ENCODE results near the gene BRCC3.

Gene BRCC3

DNA sequence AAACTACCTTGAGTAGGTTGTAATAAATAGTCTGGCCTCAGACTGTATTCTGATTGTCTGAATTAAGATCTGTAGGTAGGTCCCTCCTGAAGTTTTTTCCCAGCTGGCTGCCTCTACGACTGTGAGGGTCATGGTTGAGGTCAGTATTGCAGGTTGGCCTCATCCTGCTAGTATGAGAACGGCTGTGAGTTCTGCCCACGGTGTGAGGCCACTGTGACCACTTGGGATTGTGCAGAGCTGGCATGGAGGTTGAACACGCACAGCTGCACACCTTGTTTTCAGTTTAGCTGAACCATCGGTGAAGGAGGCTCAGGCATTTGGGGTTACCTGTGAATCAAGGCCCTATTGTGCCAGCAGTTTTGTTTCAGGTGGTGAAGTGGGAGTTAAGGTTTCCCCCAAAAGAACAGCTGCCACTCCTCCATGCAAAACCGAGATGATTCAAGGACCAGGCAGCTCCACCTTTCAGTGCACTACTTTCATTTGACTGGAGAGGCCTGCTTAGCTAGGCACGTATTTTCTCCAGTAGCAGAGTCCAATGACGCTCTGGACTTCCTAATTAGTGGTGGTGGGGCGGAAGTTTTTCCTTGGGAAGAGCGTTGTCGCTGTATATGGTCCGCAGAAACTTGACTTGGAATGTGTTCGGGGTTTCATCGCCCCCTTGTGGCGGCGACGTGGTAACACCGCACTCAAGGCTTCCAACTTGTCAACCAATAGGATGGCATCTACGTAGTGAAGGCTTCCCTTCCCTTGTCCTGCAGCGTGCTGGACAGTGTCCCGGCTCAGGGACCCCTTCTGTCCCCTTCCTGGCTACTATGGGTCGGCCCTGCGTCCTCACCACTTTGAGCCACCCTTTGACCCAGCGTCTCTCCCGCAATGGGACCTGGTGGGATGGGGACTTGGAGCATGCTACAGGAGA is 14.2 kb upstream of the BRCC3 start:
- DNase-seq (ENCODE audit: low read depth), result no peak

DNA sequence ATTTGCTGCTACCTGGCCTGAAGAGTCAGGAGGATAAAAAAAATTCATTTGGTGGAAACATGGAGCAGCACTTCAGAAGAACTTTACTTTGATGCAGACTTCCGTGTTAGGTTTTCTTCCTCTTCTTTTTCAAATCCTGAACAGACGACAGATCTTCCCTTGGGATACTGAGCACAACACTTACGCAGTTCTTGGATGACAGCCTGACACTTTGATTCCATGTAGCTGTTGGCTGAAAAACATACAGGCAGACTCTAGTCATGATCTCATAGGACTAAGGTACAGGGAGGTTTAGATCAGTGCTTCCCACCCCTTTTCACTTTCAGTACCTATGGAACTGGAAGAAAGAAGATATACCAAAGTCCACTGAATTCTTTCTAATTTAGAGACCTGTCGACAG is 9.5 kb upstream of the BRCC3 start:
- DNase-seq (ENCODE audit: low read depth), result no peak

DNA sequence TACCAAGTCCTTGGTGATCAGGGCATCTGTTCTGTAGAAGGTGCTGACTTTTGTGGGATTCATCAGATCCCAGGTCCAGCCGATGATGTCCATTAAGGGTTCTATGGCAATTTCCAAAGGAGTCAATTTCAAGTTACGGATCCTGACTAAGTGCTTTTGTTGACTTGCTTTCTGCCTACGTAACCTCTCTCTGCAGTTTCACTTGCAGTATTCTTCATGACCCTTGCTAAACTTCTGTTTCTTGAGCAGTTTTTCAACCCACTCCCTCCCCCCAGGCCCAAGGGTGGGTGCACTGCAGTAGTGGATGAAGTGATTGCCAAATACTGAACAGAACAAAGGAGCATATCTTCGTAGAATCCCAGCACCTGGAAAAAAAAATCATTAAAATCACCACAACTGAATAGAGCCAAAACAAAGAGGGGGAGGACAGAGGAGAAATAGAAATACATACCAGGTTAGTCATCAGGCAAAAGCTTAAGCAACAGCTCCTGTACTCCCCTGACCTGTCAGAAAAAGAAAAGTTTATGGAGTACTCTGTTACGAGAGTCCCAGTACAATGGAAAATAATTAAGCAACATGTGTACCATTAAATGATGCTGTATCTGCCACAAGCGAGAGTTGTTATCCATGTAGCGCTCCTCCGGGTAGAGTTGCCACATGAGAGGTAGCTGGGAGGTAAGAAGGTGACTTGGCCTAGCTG is 6.1 kb upstream of the BRCC3 start:
- no peak for DNase-seq (ENCODE audit: low read depth)

DNA sequence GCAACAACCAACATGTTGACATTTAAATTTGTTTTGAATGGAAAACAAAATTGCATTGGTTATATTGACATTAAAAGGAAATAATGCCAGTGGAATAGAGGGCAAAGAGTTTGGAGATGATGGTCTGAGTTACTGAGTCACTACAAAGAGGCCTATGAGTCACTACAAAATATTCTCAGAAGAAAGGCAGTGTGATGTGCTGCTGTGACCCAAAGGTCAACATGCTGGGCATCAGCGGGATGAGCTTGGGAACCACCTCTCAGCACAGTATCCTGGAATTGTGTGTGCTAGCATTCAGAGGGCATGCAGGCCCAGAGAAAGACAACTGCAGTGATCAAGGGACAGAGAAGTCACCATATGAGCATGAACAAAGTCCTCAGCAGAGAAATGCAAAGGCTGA is 3.1 kb upstream of the BRCC3 start:
- no peak for DNase-seq (ENCODE audit: low read depth)

DNA sequence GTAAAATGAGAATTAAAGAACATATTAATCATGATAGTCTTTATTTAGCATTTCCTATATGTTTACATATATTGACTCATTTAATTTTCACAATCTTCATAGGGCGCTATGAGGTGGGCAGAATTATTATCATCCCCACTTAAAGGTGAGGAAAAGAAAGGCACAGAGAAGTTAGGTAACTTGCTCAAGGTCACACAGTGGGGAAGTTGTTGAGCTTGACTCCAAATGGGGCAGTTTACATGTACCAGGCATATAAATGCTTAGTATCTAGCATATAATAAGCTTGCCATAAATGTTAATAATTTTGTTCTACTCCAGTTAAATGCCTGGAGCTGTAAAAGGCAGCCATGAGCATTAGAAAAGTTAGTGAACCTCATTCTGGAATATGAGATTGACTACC is 1.9 kb upstream of the BRCC3 start:
- no peak for DNase-seq (ENCODE audit: low read depth)

DNA sequence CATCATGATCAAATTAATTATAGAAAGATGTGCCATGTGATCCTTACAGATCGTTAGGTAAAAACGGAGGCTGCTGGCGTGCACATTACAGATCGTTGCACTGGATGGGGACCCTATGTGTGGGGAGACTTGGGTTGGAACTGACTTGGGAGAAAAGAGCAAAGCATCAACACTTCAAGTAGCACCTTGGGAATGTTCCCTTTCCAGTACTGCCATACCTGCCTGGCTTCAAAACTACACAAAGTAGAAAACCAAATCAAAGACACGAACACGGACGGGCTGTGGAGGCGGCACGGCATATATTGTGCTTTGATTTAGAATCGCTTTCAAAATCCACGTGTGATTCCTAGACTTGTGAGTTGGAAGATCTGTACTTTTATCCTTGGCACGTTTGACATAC is 1.3 kb upstream of the BRCC3 start:
- DNase-seq (ENCODE audit: low read depth), result no peak

DNA sequence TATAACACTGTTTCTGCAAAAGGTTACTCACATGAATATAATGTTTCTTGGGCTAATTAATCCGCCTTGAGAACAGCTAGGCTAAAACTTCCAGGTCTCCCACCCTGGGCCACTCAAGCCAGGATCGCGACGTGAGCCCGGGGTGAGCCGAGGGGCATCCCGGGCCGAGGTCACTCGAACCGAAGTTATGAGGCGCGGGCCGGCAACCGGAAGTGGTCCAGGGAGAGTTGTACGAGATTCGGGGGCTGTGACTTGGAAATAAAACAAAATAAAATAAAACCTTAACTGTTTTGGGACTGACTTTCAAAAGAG is 689 bp upstream of the BRCC3 start:
- no peak for DNase-seq (ENCODE audit: low read depth)

DNA sequence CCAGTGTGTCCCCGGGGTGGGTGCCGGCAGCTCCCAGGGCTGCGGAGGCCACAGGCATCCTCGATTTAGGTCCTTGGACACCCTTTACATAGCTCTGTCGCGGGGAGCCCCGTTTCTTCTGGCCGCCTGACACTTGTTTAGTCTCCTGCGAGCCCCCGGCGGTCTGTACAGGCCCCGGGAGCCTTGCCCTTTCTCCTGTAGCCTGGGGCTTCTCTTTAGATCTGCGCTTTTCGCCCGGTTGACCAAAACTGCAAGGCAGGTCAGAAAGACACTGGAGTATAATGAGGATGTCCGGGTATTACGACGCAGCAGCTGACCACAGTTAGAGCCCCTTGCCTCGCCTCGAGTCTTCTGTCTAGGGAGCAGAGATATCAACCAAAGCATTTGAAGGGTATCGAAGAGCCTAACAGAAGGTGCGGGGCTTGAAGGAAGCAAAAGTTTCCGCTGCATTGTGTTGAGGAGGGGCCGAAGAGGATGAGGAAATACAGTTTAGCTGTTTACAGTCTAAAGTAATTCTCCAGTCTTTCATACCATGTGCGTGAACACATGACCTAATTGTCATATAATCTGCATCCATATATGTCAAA is 479 bp downstream of the BRCC3 start:
- no peak for DNase-seq (ENCODE audit: low read depth)

DNA sequence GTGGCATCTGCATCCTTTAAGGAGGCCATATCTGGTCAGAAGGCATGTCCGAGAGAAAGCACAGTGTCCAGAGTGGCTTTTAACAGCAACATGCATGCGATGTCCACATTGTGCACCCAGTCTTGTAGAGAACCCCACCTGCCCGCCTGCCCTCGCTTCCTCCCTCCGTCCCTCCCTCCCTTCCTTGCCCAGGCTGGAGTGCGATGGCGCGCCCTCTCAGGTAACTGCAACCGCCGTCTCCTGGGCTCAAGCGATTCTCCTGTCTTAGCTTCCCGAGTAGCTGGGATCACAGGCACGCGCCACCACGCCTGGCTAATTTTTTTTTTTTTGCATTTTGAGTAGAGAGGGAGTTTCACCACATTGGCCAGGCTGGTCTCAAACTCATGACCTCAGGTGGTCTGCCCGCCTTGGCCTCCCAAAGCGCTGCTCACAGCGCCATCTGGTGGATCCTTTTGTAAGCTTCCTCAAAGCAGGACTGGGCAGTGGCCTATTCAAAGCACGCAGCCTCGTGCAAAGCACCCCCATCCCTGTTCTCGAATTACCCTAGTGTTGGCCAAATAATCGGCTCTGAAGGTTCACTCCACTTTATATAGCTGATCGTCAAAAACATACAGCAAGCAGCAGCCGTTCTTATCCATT is 15.0 kb downstream of the BRCC3 start:
- DNase-seq (ENCODE audit: low read depth), result no peak

DNA sequence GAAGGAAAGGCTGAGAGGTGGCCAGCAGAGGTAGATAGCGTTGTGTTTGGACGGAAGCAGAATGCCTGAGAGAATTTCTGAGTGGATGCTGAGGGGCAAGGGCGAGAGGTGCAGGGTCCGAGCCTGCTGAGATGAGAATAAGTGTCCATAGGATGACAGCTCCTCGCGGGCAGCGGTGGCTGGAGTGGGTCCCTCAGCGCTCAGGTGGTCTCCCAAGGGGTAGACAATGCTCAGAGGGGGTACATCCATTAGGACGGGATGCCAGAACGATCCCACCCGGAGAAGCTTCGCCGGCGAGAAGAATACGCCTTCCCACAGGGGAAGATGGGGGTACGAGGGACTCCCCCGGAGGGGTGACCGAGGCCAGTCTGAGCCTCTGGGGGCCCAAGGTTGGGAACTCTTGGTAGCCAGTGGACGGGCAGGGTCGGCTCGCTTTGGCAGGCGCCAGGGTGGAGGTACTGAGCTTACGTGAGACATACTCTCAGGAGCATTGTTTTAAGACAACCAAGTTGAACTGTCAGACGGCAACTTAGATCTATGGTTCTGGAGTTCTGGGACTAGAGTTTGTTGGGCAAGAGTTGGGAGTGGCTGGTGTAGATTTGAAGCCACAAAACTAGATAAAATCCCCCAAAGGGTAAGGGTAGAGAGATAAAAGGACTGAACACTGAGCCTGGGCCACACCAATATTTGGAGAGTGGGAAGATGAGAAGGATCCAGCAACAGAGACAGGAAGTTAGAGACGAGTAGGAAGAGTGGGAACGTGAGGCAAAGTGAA is 15.8 kb downstream of the BRCC3 start:
- DNase-seq (ENCODE audit: low read depth), result no peak

DNA sequence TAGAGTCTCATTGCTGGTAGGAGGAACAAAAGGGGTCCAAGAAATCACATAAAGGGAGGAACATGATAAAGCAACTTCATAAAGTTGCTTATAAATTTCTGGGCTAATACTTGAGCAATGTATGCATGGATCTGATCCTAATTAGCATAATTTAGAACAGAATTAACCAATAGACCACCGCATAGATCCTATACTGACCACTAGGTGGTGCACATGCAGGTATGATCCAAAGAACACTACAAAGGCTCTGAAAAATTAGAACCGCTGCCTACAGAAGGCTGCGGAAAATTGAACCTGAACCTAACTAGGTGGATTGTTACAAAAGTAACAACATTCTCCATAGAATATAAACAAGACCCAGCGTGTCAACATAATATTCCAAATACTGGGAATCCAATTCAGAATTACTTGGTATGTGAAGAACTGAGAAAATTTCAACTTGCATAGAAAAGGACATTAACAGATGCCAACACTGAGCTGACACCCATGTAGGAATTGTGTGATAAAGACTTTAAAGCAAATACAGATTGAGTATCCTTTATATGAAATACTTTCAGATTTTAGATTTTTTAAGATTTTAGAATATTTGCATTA is 23.3 kb downstream of the BRCC3 start:
- DNase-seq (ENCODE audit: low read depth), result no peak

DNA sequence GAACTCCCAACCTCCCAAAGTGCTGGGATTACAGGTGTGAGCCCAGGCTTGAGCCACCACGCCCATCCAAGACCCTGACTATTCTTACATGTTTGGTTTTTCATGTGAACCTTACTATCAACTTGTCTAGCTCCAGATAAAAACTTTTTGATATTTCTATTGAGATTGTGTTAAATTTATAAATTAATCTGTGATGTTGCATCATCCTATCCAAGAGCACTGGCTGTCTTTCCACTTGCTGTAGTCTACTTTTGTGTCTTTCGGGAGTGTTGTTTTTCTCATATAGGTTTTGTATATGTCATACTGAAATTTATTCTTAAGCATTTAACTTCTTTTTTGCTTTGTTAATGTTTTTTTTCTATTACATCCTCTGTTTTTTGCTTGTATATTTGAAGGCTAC is 34.6 kb downstream of the BRCC3 start:
- DNase-seq (ENCODE audit: low read depth), result no peak

DNA sequence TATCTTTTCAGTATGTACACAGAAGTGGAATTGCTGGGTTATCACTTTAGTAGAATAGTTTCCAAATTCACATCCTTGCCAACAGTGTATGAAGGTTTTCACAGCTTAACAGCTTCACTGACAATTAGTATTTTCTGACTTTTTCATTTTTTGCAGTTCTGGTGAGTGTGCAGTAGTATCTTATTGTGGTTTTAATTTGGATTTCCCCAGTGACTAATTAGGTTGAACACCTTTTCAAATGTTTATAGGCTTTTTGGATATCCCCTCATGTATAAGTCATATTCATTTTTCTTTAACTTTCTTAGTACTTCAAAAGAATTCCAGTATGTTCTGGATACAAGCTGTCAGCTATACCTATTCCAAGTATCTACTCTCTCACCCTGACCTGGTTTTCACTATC is 37.1 kb downstream of the BRCC3 start:
- DNase-seq (ENCODE audit: low read depth), result no peak

DNA sequence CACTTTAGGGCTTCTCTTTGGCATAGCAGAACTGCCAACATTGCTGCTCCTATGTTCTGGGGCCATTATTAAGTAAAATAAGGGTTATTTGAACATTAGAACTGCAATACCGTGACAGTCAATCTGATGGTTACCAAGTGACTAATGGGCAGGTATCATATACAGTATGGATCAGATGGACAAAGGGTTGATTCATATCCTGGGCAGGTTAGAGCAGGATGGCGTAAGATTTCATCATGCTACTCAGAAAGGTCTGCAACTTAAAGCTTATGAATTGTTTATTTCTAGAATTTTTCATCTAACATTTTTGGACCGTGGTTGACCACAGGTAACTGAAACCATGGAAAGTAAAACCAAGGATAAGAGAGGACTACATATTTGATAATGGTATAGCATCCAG is 40.9 kb downstream of the BRCC3 start:
- no peak for DNase-seq (ENCODE audit: low read depth)

DNA sequence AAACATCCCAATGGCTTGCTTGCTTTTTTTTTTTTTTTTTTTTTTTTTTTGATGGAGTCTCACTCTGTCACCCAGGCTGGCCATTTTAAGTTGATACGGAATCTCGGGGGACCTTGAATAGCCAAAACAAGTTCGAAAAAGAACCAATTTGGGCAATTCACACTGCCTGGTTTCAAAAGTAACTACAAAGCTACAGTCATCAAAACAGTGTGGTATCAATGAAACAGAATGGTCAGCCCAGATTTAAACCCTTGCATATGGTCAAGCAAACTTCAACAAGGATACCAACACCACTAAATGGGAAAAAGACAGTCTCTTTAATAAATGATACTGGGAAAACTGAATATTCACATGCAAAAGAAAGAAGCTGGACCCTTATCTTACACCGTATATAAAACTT is 41.8 kb downstream of the BRCC3 start:
- no peak for DNase-seq (ENCODE audit: low read depth)

DNA sequence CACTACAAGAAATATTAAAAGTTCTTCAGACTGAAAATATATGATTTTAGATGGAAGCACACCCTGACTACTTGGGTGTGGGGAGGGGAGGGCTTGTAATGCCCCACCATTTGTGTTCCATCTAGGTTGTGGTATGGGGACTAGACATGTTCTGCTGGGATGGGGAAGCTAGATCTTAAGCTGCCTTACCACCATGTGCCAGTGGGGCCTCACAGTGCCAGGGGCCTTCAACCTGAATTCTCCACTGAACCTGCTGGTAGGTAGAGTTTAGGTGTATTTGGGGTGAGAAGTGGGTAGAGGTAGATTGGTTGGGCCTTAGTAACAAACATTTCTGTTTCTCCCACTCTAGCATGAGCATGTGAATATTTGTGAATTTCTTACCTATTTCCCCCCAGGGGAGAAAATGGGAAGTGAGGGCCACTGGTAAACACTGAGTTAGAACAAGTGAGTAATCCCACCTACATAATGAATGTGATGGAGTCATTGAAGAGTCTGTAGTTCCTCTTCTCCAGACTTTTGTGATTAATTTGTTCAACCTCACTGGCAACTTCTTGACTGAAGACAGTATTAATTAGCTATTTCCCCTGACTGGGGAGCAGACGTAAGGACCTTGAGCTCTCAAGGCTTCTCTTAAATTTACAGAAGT is 44.0 kb downstream of the BRCC3 start:
- DNase-seq (ENCODE audit: low read depth), result no peak

DNA sequence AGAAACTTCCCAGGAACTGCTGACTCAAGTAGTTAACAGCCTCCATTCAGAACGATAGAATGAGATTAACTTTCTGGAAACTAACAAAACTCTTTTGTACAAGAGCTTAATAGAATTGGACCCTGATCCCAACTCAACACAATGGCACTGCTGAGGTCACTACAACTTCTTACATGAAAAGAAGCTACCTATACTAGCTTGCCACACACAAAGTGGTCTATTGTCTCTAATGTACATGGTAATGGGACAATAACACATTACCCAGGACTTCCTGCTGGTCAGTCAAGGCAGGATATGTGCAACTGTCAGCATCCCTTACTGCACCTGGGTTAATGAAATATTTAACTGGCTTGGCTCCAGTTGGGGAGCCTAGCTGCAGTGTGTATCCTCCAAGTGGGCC is 56.2 kb downstream of the BRCC3 start:
- no peak for DNase-seq (ENCODE audit: low read depth)

DNA sequence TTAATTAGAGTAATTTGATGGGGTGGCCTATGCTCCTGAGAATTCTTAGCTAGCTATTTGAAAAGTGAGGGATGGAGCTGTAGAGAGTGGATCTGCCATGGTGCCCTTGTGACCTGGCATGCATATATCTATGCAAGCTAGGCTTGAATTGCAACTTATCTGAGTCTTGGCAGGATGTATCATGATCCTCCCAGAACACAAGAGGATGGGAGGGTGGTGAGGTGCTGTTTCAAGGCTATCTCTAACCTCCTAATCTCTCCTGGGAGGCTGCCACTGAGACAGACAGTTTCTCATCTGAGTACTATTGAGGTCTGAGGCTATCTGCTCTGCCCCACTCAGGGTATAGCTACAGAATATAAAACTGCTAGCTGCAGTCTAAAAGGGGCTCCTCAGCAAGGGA is 56.6 kb downstream of the BRCC3 start:
- DNase-seq (ENCODE audit: low read depth), result no peak

DNA sequence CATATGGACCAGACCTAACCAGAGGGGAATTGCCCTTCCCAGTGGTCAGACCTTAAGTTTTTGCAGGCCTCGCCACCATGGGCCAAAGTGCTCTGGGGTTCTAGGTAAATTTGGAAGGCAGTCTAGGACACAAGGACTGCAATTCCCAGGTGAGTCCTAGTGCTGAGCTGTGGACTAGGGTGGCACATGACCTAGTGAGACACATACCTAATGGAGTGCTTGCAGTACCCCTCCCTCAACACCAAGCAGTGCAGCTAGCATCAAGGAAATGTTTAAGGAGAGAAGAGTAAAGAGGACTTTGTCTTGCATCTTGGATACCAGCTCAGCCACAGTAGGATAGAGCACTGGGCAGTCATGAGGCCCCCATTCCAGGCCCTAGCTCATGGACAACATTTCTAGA is 60.8 kb downstream of the BRCC3 start:
- DNase-seq (ENCODE audit: low read depth), result no peak

DNA sequence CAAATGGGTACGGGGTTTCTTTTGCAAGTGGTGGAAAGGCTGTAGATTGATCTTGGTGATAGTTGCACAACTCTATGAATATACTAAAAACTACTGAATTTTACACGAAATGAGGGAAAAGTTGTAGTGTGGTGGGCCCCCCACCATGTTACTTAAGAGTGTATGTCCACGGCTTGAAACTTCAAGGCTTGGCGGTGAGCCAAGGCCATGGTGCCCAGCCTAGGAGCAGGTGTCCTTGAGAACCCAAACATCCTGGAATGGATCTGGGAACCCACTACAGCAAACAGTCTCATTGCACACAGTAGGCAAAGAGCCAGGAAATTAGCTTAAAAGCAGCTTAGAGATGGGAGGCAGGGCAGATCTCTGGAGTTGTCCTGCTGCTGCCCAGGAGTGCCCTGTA is 62.9 kb downstream of the BRCC3 start:
- no peak for DNase-seq (ENCODE audit: low read depth)

DNA sequence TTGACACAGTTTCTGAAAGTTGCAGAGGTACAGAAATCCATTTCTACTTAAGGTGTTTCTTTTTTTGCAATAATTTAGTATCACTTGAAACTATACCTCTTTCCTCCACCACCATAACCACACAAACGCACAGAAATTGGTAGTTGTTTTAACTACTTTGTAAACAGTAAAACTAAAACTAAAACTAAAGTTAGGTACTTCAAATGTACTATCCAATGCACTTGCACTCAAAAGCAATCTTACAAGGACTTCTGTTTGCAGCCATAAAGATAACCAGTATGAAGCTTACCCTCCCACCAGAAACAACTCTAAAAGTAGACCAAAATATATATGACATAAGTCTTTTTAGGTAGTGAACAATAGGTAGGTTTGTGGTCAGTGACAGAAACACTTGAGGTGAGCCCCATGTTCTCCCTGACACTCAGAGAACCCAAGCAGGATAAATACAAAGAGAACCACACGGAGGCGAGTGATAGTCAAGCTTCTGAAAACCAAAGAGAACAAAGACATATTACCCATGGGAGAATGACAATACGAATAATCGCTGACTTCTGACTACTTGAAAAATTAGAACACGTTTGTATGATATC is 72.7 kb downstream of the BRCC3 start:
- no peak for DNase-seq (ENCODE audit: low read depth)
